A549 treated with Mapracorat at 1 μM for 4 hours (cell line): ENCODE data around the gene DYNLT2. TPM values are rescaled to one million over a fixed set of nuclear protein-coding genes. Genes with fewer than 3 reads are reported as not detected.

Experiments
- total RNA-seq: library from RNA; stranded (reverse); fragments of 200-300 nt; extraction: Qiagen RNA extraction; gene quantifications from 5 replicates; pipeline ENCODE4 v1.2.3, GENCODE V29; 2022

Gene DYNLT2, protein sequence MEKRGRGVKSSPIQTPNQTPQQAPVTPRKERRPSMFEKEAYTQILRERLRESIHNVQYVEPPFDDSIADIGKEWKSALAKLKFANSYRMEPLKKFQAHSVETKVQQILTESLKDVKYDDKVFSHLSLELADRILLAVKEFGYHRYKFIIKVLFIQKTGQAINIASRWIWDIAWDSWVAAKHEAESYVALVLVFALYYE
- 0.44 to 0.81 TPM (median 0.53 TPM) in 5 replicates for total RNA-seq

DNA sequence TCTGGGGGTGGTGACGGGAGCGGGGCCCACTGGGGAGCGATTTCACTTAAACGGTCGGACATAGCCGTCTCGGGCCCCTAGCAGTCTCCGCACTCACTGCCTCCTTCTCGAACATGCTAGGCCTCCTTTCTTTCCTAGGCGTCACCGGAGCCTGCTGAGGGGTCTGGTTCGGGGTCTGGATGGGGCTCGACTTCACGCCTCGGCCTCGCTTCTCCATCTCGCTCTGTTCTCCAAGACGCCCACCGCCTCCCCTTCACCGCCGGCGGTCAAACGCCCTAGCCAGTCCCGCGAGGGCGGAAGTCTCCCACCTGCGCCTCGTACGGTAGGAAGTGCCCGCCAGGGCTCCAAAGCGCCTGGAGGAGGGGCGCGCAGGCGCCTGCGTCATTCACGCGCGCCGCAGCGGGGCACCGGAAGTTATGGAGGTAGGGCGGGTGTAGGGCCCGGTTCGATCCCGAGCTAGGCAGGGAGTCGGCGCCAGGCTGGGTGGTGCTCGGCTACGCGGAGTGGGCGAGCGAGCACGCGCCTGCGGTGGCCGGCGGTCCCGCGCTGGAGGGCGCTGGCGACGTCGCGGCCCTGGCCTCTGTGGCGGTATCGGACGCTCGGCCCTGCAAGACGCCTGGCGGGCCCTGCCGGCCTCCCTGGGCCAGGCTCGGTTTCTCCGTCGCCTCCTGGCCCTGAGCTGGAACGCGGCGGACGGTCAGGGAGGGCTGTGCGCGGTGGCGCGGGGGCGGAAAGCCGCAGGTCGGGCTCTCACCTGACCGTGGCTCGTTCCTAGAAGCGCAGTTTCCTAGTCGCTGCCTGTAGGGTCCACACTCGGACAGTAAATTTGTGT, at the start of gene DYNLT2, which contains the start of gene ERMARD:
DYNLT2 (minus strand) TSS at position 331 of the 832 bp plus-strand sequence; CDS start at position 217, 114 bp downstream.
ERMARD (plus strand) TSS at position 381 of the 832 bp plus-strand sequence; CDS start at position 417, 36 bp downstream.

DNA sequence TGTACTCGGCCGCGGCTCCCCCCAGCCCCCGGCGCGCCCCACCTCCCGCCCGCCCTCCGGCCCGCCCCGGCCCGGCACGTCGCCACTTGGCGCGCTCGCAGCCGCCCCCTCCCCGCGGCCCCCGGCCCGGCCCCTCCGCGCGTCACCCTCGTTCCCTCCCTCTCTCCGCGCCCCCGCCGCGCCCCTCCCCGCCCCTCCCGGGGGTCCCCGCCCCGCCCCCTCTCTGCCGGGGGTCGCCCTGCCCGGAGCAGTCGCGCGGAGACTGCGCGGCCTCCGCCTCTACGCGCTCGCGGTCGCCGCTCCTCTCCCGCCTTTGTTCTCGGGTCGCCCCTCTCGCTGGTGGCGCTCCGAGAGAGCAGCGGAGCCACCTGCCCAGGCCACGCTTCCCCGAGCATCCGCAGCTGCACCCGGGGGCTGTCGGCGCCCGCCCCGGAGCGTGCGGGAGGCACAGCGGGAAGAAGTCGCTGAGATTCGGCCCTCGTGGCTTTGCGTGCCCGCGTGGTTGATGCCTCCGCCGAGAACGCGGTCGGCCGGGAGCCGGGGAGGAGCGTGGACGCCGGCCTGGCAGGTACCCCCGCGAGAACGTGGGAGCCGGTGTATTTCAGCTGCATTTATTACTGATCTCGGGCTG, 26.8 kb downstream of the DYNLT2 start, which contains the start of gene PHF10:
PHF10 (minus strand) TSS at position 7 of the 631 bp plus-strand sequence. CDS start 569 bp downstream, outside the sequence.

DNA sequence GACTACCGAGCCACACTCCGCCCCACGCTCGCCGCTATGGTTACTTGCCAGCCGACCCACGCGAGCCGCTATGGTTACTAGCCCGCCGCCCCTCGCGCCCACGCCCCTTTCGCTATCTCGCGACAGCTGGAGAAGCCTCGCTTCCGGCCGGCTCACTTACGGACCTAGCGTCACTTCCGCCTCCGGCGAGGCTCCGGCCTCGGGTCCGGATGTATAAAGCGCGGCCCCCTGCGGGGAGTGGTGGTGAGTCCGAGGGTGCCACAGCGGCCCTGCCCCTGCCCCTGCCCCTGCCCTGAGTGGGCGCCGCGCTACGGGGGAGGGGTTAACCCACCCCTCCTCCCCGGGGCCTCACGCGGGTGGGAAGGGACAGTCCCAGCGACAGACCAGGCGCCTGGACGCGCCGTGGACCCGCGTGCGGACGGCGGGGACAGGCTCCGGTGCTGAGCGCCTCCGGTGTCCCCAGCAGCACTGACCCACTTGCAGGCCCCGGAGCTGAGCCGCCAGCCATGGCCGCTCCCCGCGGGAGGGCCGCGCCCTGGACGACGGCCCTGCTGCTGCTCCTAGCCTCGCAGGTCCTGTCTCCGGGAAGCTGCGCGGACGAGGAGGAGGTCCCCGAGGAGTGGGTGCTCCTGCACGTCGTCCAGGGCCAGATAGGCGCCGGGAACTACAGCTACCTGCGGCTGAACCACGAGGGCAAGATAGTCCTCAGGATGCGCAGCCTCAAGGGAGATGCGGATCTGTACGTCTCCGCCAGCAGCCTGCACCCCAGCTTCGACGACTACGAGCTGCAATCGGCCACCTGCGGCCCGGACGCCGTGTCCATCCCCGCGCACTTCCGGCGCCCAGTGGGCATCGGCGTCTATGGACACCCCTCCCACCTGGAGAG, 49.2 kb downstream of the DYNLT2 start, which contains the start of the genes C6orf120 and WDR27:
C6orf120 (plus strand) TSS at position 173 of the 886 bp plus-strand sequence; CDS start at position 507, 334 bp downstream.
WDR27 (minus strand) TSS at position 76 of the 886 bp plus-strand sequence. CDS start 13,024 bp downstream, outside the sequence.

Other genes with a start within 250 kb of the DYNLT2 start
- gene WDR27, start 49.5 kb downstream of the DYNLT2 start, total RNA-seq = 6.4 to 13.3 TPM (median 10.3 TPM) in 5 replicates
- gene C6orf120, start 49.4 kb downstream of the DYNLT2 start, total RNA-seq = 10.9 to 13.5 TPM (median 13.1 TPM) in 5 replicates
- 21.3 to 23.0 TPM (median 22.2 TPM) in 5 replicates for gene PHF10, start 27.1 kb downstream of the DYNLT2 start, total RNA-seq
- 5.8 to 7.2 TPM (median 6.6 TPM) in 5 replicates for gene ERMARD, start 50 bp upstream of the DYNLT2 start, total RNA-seq